ENCODE results near the gene GREM1. TPM values are rescaled to one million over a fixed set of nuclear protein-coding genes. Genes with fewer than 3 reads are reported as not detected.

Gene GREM1
- total and polyA plus RNA-seq, 2 of the 4 experiments (the other 2 are of a cell fraction): 848 to 852 TPM

DNA sequence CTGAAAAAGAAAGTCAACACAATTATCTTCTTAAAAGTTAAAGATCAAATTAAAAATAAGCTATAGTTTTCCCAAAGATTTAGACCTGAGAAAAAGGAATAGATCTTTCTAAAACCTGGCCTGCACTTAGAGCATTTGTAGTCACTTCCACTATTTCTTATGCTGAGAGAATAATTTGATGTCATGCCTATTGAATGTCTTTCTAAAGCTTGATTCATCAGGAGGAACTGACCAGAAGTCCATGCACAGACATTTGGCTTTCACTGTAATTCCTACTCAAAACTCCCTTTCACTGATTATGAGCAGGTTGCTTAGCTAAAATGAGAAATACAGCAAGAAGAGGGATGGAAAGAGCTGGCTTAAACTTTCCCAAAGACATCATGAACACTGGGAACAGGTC, 4.3 kb downstream of the GREM1 start:
- Histone ChIP-seq H3K14ac (replicated peaks; ENCODE audit: low read depth, low read length) (no peak overlapping the region), H4K91ac (ENCODE audit: insufficient read depth, low read depth, low read length) (no peak overlapping the region), H4K8ac (ENCODE audit: low read depth in 2 of 2, low read length in 2 of 2) (no peak overlapping the region; a peak in 1 of 4 replicates), H3K79me1 (ENCODE audit: low read depth in 1 of 2, low read length in 2 of 2) (peaks cover 0 to 25% of the 10 kb centered on the region in 2 experiments; a peak in 2 of 4 replicates), H2AK5ac (ENCODE audit: low read depth, low read length) (no peak overlapping the region), H2BK5ac (ENCODE audit: low read depth, low read length, poor library complexity, severe bottlenecking) (peak overlapping the region; percentile 77), H4K5ac (ENCODE audit: low read depth, low read length) (peak overlapping the region; percentile 19; the same call in 1 of the 2 replicates), H2BK120ac (ENCODE audit: low read depth, low read length) (no peak overlapping the region), H2AK9ac (replicated peaks; ENCODE audit: low read depth, low read length, poor library complexity) (no peak overlapping the region), H3K27ac (ENCODE audit: insufficient read depth, low read length) (peak overlapping the region; percentile 61; the same call in 1 of the 2 replicates), H3K4me2 (ENCODE audit: low read depth, low read length) (peak overlapping the region; percentile 64), H3K36me3 (ENCODE audit: control insufficient read depth, insufficient read depth, low read length) (peaks cover 41% of the 10 kb centered on the region), H3K23ac (ENCODE audit: low read depth, low read length) (peak overlapping the region; percentile 89), H3K18ac (ENCODE audit: low read depth, low read length) (peak overlapping the region; percentile 4; the same call in 1 of the 2 replicates), H3K9ac (ENCODE audit: low read depth, low read length) (no peak overlapping the region), H2BK15ac (ENCODE audit: low read depth, low read length) (no peak overlapping the region), H2AFZ (replicated peaks; ENCODE audit: low read length, poor library complexity) (no peak overlapping the region), H3K27me3 (ENCODE audit: control insufficient read depth, insufficient read depth, low read length) (no peaks in the 10 kb centered on the region), H3K9me3 (ENCODE audit: control insufficient read depth, insufficient read depth, low read length) (no peaks in the 10 kb centered on the region), H4K20me1 (ENCODE audit: insufficient read depth, low read length) (peaks cover 79% of the 10 kb centered on the region), H3K4me1 (ENCODE audit: control insufficient read depth, insufficient read depth, low read length) (peaks cover 2% of the 10 kb centered on the region; the same call in 1 of the 2 replicates), H3K4ac (ENCODE audit: low read depth, low read length) (no peak overlapping the region; the same call in 1 of the 2 replicates), H3K56ac (ENCODE audit: extremely low read depth, insufficient read depth, low read length) (no peak overlapping the region), H3K4me3 (ENCODE audit: insufficient read depth, low read depth, low read length) (no peak overlapping the region), H3K9me1 (ENCODE audit: insufficient read depth, low read length) (no peaks in the 10 kb centered on the region; the same call in none of the 2 replicates), H2BK20ac (ENCODE audit: low read depth, low read length) (no peak overlapping the region)
- ChIA-PET POLR2A (ENCODE audit: unreplicated experiment) (no interaction called here), CTCF (no interaction called here)
- DNase-seq (peak; percentile 55), ATAC-seq (ENCODE audit: low read depth) (no peak)
- dilution Hi-C loops (cut with HindIII; ENCODE audit: low sequenced_read_pairs, unreplicated experiment): no loop called here
- peak; percentile 44; the same call in 1 of the 2 replicates for TF ChIP-seq POLR2A (IDR thresholded peaks at IDR 0.05; ENCODE audit: low read depth, low read length)
- no peak for TF ChIP-seq CEBPB (IDR thresholded peaks at IDR 0.05; ENCODE audit: low read depth, low read length)
- in situ Hi-C loops (cut with MboI; ENCODE audit: low sequenced_read_pairs): loop anchor here (5.0 kb wide), 1 partner anchor 50 kb away; no protein-coding TSS in a partner anchor
- intact Hi-C loops (cut with micrococcal nuclease): loop anchor here (5.0 kb wide), 1 partner anchor 120 kb away; no protein-coding TSS in a partner anchor
- BruUV-seq (replicated peaks): no TSS peak
